ENCODE data around the gene ITGB3. TPM values are rescaled to one million over a fixed set of nuclear protein-coding genes. Genes with fewer than 3 reads are reported as not detected.

Gene ITGB3
- polyA plus RNA-seq, 1 of the 3 experiments (the other 2 are of a cell fraction): 4.6 TPM

- TF ChIP-seq RXRA (IDR thresholded peaks at IDR 0.05; ENCODE audit: borderline replicate concordance, low read depth) (no peak), SIN3A (IDR thresholded peaks at IDR 0.05; ENCODE audit: borderline replicate concordance, low read depth, low read length) (no peak), NFIC (IDR thresholded peaks at IDR 0.05; ENCODE audit: borderline replicate concordance) (no peak)
Measured at GRCh38 chr17:47235506-47235905, 18.1 kb upstream of the ITGB3 start (continued).

GRCh38 chr17:47235923-47236322 lies 17.7 kb upstream of the ITGB3 start:
- no peak overlapping the region for H3K4me2 ChIP-seq
- 88% methylated on average over 2 of the region's 2 CpGs for WGBS (ENCODE audit: low lambda C conversion rate)
- POLR2A ChIA-PET: no interaction called here
- no peaks in the 10 kb centered on the region for H3K9me2 ChIP-seq
- no peaks in the 10 kb centered on the region for H3K9me3 ChIP-seq
- H3K36me3 ChIP-seq (replicated peaks in 1 of 2; ENCODE audit: control insufficient read depth in 1 of 2, insufficient read depth in 2 of 2, low read length in 1 of 2): no peaks in the 10 kb centered on the region
- no peaks in the 10 kb centered on the region for H3K79me2 ChIP-seq (ENCODE audit: insufficient read depth)
- H3K27ac ChIP-seq (ENCODE audit: low read depth in 2 of 2, low read length in 1 of 2): no peak overlapping the region
- H3K4me3 ChIP-seq (ENCODE audit: low read depth in 2 of 2, low read length in 1 of 2): no peak overlapping the region
- H2AFZ ChIP-seq (ENCODE audit: low read depth): no peak overlapping the region
- H3K4me1 ChIP-seq (ENCODE audit: control insufficient read depth in 1 of 2, insufficient read depth in 2 of 2, low read depth in 1 of 2, low read length in 1 of 2): peaks cover 14 to 15% of the 10 kb centered on the region in 2 experiments
- CTCF ChIA-PET: interaction anchor here (6.9 kb wide), 1 partner anchor 80 kb away, joined by 63 read pairs; no protein-coding TSS in a partner anchor
- no peak overlapping the region for H3K9ac ChIP-seq
- no peaks in the 10 kb centered on the region for H3K27me3 ChIP-seq (ENCODE audit: insufficient read depth)
- no peak for DNase-seq
- H4K20me1 ChIP-seq (ENCODE audit: insufficient read depth): no peaks in the 10 kb centered on the region
- H3F3A ChIP-seq (replicated peaks; ENCODE audit: insufficient read depth): peaks cover 20% of the 10 kb centered on the region
- TF ChIP-seq PBX3 (IDR thresholded peaks at IDR 0.05) (no peak), FOXJ3 (CRISPR knock-in tag; IDR thresholded peaks at IDR 0.05) (no peak), MXI1 (IDR thresholded peaks at IDR 0.05; ENCODE audit: low read depth, low read length) (no peak), IRF3 (IDR thresholded peaks at IDR 0.05; ENCODE audit: low read depth, low read length) (no peak), CTCF (IDR thresholded peaks at IDR 0.05) (no peak), NRF1 (IDR thresholded peaks at IDR 0.05; ENCODE audit: low read depth, low read length) (no peak)

GRCh38 chr17:47237841-47238240 lies 15.8 kb upstream of the ITGB3 start:
- no peak overlapping the region for H3K4me2 ChIP-seq
- no peaks in the 10 kb centered on the region for H3K9me2 ChIP-seq
- no peak overlapping the region for H3K9ac ChIP-seq
- H3K27ac ChIP-seq (ENCODE audit: low read depth in 2 of 2, low read length in 1 of 2): no peak overlapping the region
- peaks cover 15% of the 10 kb centered on the region in 2 experiments for H3K4me1 ChIP-seq (ENCODE audit: control insufficient read depth in 1 of 2, insufficient read depth in 2 of 2, low read depth in 1 of 2, low read length in 1 of 2)
- 100% methylated on average over 1 of the region's 7 CpGs for WGBS (ENCODE audit: low lambda C conversion rate)
- H3K36me3 ChIP-seq (replicated peaks in 1 of 2; ENCODE audit: control insufficient read depth in 1 of 2, insufficient read depth in 2 of 2, low read length in 1 of 2): no peaks in the 10 kb centered on the region
- no peaks in the 10 kb centered on the region for H3K79me2 ChIP-seq (ENCODE audit: insufficient read depth)
- H3K9me3 ChIP-seq: no peaks in the 10 kb centered on the region
- H2AFZ ChIP-seq (ENCODE audit: low read depth): no peak overlapping the region
- H3K4me3 ChIP-seq (ENCODE audit: low read depth in 2 of 2, low read length in 1 of 2): no peak overlapping the region
- H4K20me1 ChIP-seq (ENCODE audit: insufficient read depth): no peaks in the 10 kb centered on the region
- POLR2A ChIA-PET: no interaction called here
- CTCF ChIA-PET: interaction anchor here (6.9 to 8.7 kb wide), 2 partner anchors 7 to 78 kb away, joined by 63 to 71 read pairs; no protein-coding TSS in a partner anchor
- H3K27me3 ChIP-seq (ENCODE audit: insufficient read depth): no peaks in the 10 kb centered on the region
- H3F3A ChIP-seq (replicated peaks; ENCODE audit: insufficient read depth): peaks cover 24% of the 10 kb centered on the region
- DNase-seq: no peak
- TF ChIP-seq SMC3 (IDR thresholded peaks at IDR 0.05; ENCODE audit: low read depth, low read length) (no peak), EP300 (IDR thresholded peaks at IDR 0.05; ENCODE audit: borderline replicate concordance in 1 of 2, low read depth in 1 of 2, low read length in 1 of 2) (no peak), FOSL2 (IDR thresholded peaks at IDR 0.05; ENCODE audit: borderline replicate concordance, low read depth) (no peak), IRF3 (IDR thresholded peaks at IDR 0.05; ENCODE audit: low read depth, low read length) (no peak), ELF1 (IDR thresholded peaks at IDR 0.05) (no peak), MAX (IDR thresholded peaks at IDR 0.05; ENCODE audit: low read depth) (no peak), TEAD4 (IDR thresholded peaks at IDR 0.05; ENCODE audit: borderline replicate concordance, insufficient read depth) (no peak), SIN3A (IDR thresholded peaks at IDR 0.05; ENCODE audit: borderline replicate concordance, low read depth, low read length) (no peak), NFIC (IDR thresholded peaks at IDR 0.05; ENCODE audit: borderline replicate concordance) (no peak), POLR2AphosphoS5 (IDR thresholded peaks at IDR 0.05; ENCODE audit: low read depth, low read length) (no peak), NRF1 (IDR thresholded peaks at IDR 0.05; ENCODE audit: low read depth, low read length) (no peak), RXRA (IDR thresholded peaks at IDR 0.05; ENCODE audit: borderline replicate concordance, low read depth) (no peak), GABPA (IDR thresholded peaks at IDR 0.05; ENCODE audit: low read depth) (no peak), USF1 (IDR thresholded peaks at IDR 0.05; ENCODE audit: borderline replicate concordance, low read depth) (no peak)
